HepG2 (cell line): ENCODE results near the gene DDR2. TPM values are rescaled to one million over a fixed set of nuclear protein-coding genes. Genes with fewer than 3 reads are reported as not detected.

ENCODE experiments used
- ATAC-seq: fragments of 200-7000 bp; cut with Tn5 transposase; 3 replicates; pipeline ENCODE4 v1.9.1; 2020; ENCODE audit warnings: mild to moderate bottlenecking, moderate library complexity
- BruUV-seq: library from RNA; stranded (reverse); fragments of 400-500 nt; replicated peaks from 2 replicates; lab custom pipeline; 2021; lab: Mats Ljungman, UMichigan
- CTCF ChIA-PET: fragments of 300-600 bp; formaldehyde crosslinking; extraction: SDS; loops from one replicate; lab custom pipeline; 2021; ENCODE audit warnings: low total read pairs, inconsistent platforms, low intra/inter-chr PET ratio; lab: Yijun Ruan, JAX
- POLR2A ChIA-PET: fragments of 350-600 bp; sonication (Branson Sonifier 250); formaldehyde crosslinking; loops from one replicate; lab custom pipeline; 2020; ENCODE audit warnings: antibody characterized with exemption, inconsistent platforms; lab: Yijun Ruan, JAX
- DNase-seq: peaks from one replicate; pipeline ENCODE4 v3.0.0-alpha.2; 2015; ENCODE audit warnings: low spot score
- FAIRE-seq: peaks from 3 replicates; lab custom pipeline; 2011; peaks lifted over from hg19 to GRCh38; lab: Jason Lieb, UNC
- H2AFZ ChIP-seq: one replicate; pipeline ENCODE4 v1.6.1; 2011; ENCODE audit warnings: low read length, inconsistent platforms
- H3K27ac ChIP-seq: fragments of 300-600 bp; 3 replicates; pipeline ENCODE4 v1.8.0; 2011; ENCODE audit warnings: mixed run types, mild to moderate bottlenecking, mixed read lengths, low read length, inconsistent platforms; ENCODE audit not compliant: insufficient read depth; ENCODE audit errors: extremely low read length
- H3K27me3 ChIP-seq, 2 experiments: fragments of 200-600 bp in 1 of 2; 2 replicates in 1 of 2; 3 replicates in 1 of 2; pipeline versions ENCODE4 v1.6.0 to v1.8.0; 2011; ENCODE audit warnings: low read length in 2 of 2, mild to moderate bottlenecking in 2 of 2, moderate library complexity in 2 of 2, inconsistent platforms in 1 of 2; ENCODE audit not compliant: insufficient read depth in 2 of 2, control insufficient read depth in 1 of 2
- H3K36me3 ChIP-seq, 2 experiments: fragments of 200-600 bp in 1 of 2; replicated peaks in 1 of 2; 2 replicates in 1 of 2; 3 replicates in 1 of 2; pipeline versions ENCODE4 v1.5.1 to v1.8.0; 2011; ENCODE audit warnings: low read length in 2 of 2, inconsistent platforms in 1 of 2; ENCODE audit not compliant: insufficient read depth in 2 of 2, control insufficient read depth in 1 of 2
- H3K4me1 ChIP-seq: 2 replicates; pipeline ENCODE4 v1.5.1; 2012; ENCODE audit warnings: low read length, inconsistent platforms; ENCODE audit not compliant: insufficient read depth
- H3K4me2 ChIP-seq: 2 replicates; pipeline ENCODE4 v1.6.0; 2011; ENCODE audit warnings: low read depth, low read length, inconsistent platforms
- H3K4me3 ChIP-seq, 3 experiments: fragments of 200-600 bp in 1 of 3; sonication (generic), shearing (Covaris generic) in 1 of 3; replicated peaks in 1 of 3; 2 replicates each; pipeline ENCODE4 v1.5.1; 2011 to 2016; ENCODE audit warnings: low read length in 3 of 3, inconsistent platforms in 2 of 3, low read depth in 2 of 3, mild to moderate bottlenecking in 2 of 3, control low read depth in 1 of 3, mixed read lengths in 1 of 3; ENCODE audit not compliant: insufficient read depth in 1 of 3
- H3K79me2 ChIP-seq: one replicate; pipeline ENCODE4 v1.6.1; 2011; ENCODE audit warnings: low read length, inconsistent platforms; ENCODE audit not compliant: insufficient read depth
- H3K9ac ChIP-seq: 2 replicates; pipeline ENCODE4 v1.6.0; 2011; ENCODE audit warnings: mild to moderate bottlenecking, low read depth, low read length, inconsistent platforms; ENCODE audit not compliant: insufficient read depth
- H3K9me3 ChIP-seq: 2 replicates; pipeline ENCODE4 v1.5.1; 2012; ENCODE audit warnings: mild to moderate bottlenecking, low read length
- H4K20me1 ChIP-seq: 2 replicates; pipeline ENCODE4 v1.6.0; 2011; ENCODE audit warnings: inconsistent platforms, mild to moderate bottlenecking, low read length, moderate library complexity; ENCODE audit not compliant: insufficient read depth
- ELF1 ChIP-seq: sonication (generic); formaldehyde crosslinking; IDR thresholded peaks from 2 replicates; pipeline ENCODE4 v1.4.0; 2020; ENCODE audit warnings: missing genetic modification reagents
- PATZ1 ChIP-seq: sonication (generic); formaldehyde crosslinking; IDR thresholded peaks from 2 replicates; pipeline ENCODE4 v1.4.0; 2020; ENCODE audit warnings: missing genetic modification reagents
- PBX2 ChIP-seq: IDR thresholded peaks from 2 replicates; pipeline ENCODE4 v1.6.1; 2016; ENCODE audit warnings: control low read depth
- PRDM4 ChIP-seq: sonication (generic); formaldehyde crosslinking; IDR thresholded peaks from 2 replicates; pipeline ENCODE4 v1.9.0; 2021; ENCODE audit warnings: missing genetic modification reagents, borderline replicate concordance
- THRA ChIP-seq: sonication (generic); formaldehyde crosslinking; IDR thresholded peaks from 2 replicates; pipeline ENCODE4 v1.4.0; 2020; ENCODE audit warnings: missing genetic modification reagents, borderline replicate concordance
- ZBTB7B ChIP-seq: sonication (generic); formaldehyde crosslinking; IDR thresholded peaks from 2 replicates; pipeline ENCODE4 v1.4.0; 2020; ENCODE audit warnings: missing genetic modification reagents
- ZFP91 ChIP-seq: sonication (generic); formaldehyde crosslinking; IDR thresholded peaks from 2 replicates; pipeline ENCODE4 v1.9.0; 2022; ENCODE audit warnings: missing genetic modification reagents, mild to moderate bottlenecking, borderline replicate concordance
- ZNF33B ChIP-seq: sonication (generic); formaldehyde crosslinking; IDR thresholded peaks from 2 replicates; pipeline ENCODE4 v1.5.1; 2020; ENCODE audit warnings: mild to moderate bottlenecking, missing genetic modification reagents
- ZNF350 ChIP-seq: sonication (generic); formaldehyde crosslinking; IDR thresholded peaks from 2 replicates; pipeline ENCODE4 v1.4.0; 2020; ENCODE audit warnings: mild to moderate bottlenecking, low read depth, missing genetic modification reagents, borderline replicate concordance
- WGBS: methylation state at CpG from one replicate; pipeline ENCODE4 v1.1.6; 2017; ENCODE audit warnings: low lambda C conversion rate; 5-methylcytosine and 5-hydroxymethylcytosine counted together
- in situ Hi-C: cut with HindIII; loops from 2 replicates; pipeline ENCODE4 v1.10.0; 2017; ENCODE audit warnings: low pct_unique_long_range_greater_than_20kb; ENCODE audit not compliant: extremely low pct_ligation_motif_present
- intact Hi-C: fragments of 100-400 bp; cut with micrococcal nuclease; formaldehyde crosslinking; loops from one replicate; pipeline ENCODE4 v1.10.0; 2022; ENCODE audit not compliant: unreplicated experiment
- polyA plus RNA-seq, 8 experiments: library from polyadenylated mRNA; depleted of rRNA in 3 of 8; stranded (reverse) in 7 of 8; unstranded in 1 of 8; fragments of >200 nt; fragmentation: Illumina TruSeq in 4 of 8; extraction: Trizol in 4 of 8; gene quantifications; 2 replicates each; pipeline versions ENCODE4 v1.2.1 to v1.2.3, GENCODE V29; 2011 to 2016; ENCODE audit warnings: low read depth in 4 of 8, missing spikeins in 1 of 8, mixed read lengths in 1 of 8; ENCODE audit not compliant: insufficient read depth in 1 of 8
- total RNA-seq, 5 experiments: library from RNA; depleted of rRNA; stranded (reverse); fragments of >200 nt; fragmentation: Illumina TruSeq; extraction: Trizol; gene quantifications; 2 replicates each; pipeline ENCODE4 v1.2.3, GENCODE V29; 2016; ENCODE audit warnings: low read depth in 1 of 5

Gene DDR2
- total and polyA plus RNA-seq, 2 of the 13 experiments (the other 11 are each of a cell fraction or from before 2014, with no cell fraction given) = 0.36 to 0.38 TPM

GRCh38 chr1:162712317-162713029 lies 80.2 kb downstream of the DDR2 start:
- FAIRE-seq (no peak), DNase-seq (no peak), ATAC-seq (peak; percentile 56)
- in situ Hi-C loops (no loop called here), intact Hi-C loops (no loop called here)
- no peaks in the 10 kb centered on the region for H3K36me3 ChIP-seq
- no peaks in the 10 kb centered on the region for H3K79me2 ChIP-seq
- POLR2A ChIA-PET = no interaction called here
- no TSS peak for BruUV-seq
- 9% methylated on average over 2 of the region's 2 CpGs for WGBS
- no peaks in the 10 kb centered on the region for H3K27me3 ChIP-seq
- TF ChIP-seq ELF1 (CRISPR knock-in tag) = 0 out of 2 replicates have a peak, but pooled peaks have one; percentile 13
- TF ChIP-seq ZBTB7B = 0 out of 2 replicates have a peak, but pooled peaks have one; percentile 24
- TF ChIP-seq THRA = 0 out of 2 replicates have a peak, but pooled peaks have one; percentile 23
- TF ChIP-seq ZFP91 (CRISPR knock-in tag) = no peak
- TF ChIP-seq ZNF350 (CRISPR knock-in tag) = no peak
- no peak for TF ChIP-seq PRDM4 (CRISPR knock-in tag)
- TF ChIP-seq PBX2 (CRISPR knock-in tag) = no peak
- TF ChIP-seq ZNF33B (CRISPR knock-in tag) = 0 out of 2 replicates have a peak, but pooled peaks have one; percentile 43
- TF ChIP-seq PATZ1 = no peak
- TF ChIP-seq, all 625 proteins: peak for 4
- CTCF ChIA-PET = no interaction called here
- Histone ChIP-seq H3K4me2 (no peak overlapping the region), H3K9me3 (no peaks in the 10 kb centered on the region), H3K27ac (no peak overlapping the region), H2AFZ (peak overlapping the region; percentile 45), H3K4me3 (no peak overlapping the region), H3K9ac (no peak overlapping the region), H3K4me1 (peaks cover 19% of the 10 kb centered on the region), H4K20me1 (no peaks in the 10 kb centered on the region)
